Cardiac septum (tissue), 1 donor: ENCODE data around the gene ARFRP1. TPM values are rescaled to one million over a fixed set of nuclear protein-coding genes. Genes with fewer than 3 reads are reported as not detected.
"Not testable (repeated sequence)": the region's sequence is repeated elsewhere in the genome, so short reads cannot be mapped to it uniquely, and the experiment has no call there.

Source experiments
- DNase-seq: peaks from one replicate; pipeline ENCODE4 v3.0.0-alpha.2; 2020; ENCODE audit warnings: low spot score
- intact Hi-C: fragments of 100-400 bp; cut with DNase I; formaldehyde crosslinking; loops from one replicate; pipeline ENCODE4 v1.14.0; 2022
- total RNA-seq: library from RNA; stranded (reverse); fragmentation: NEBNext Ultra II Directional; extraction: Animal tissue kit (Norgen Biotek cat#: 25700); gene quantifications from one replicate; pipeline ENCODE4 v1.2.1, GENCODE V29; 2021
- donor health status: DM: no; HTN: no; CAD: no.

The ARFRP1 gene
- total RNA-seq, 1 donor from 2014 or later, result 40.3 TPM

DNA sequence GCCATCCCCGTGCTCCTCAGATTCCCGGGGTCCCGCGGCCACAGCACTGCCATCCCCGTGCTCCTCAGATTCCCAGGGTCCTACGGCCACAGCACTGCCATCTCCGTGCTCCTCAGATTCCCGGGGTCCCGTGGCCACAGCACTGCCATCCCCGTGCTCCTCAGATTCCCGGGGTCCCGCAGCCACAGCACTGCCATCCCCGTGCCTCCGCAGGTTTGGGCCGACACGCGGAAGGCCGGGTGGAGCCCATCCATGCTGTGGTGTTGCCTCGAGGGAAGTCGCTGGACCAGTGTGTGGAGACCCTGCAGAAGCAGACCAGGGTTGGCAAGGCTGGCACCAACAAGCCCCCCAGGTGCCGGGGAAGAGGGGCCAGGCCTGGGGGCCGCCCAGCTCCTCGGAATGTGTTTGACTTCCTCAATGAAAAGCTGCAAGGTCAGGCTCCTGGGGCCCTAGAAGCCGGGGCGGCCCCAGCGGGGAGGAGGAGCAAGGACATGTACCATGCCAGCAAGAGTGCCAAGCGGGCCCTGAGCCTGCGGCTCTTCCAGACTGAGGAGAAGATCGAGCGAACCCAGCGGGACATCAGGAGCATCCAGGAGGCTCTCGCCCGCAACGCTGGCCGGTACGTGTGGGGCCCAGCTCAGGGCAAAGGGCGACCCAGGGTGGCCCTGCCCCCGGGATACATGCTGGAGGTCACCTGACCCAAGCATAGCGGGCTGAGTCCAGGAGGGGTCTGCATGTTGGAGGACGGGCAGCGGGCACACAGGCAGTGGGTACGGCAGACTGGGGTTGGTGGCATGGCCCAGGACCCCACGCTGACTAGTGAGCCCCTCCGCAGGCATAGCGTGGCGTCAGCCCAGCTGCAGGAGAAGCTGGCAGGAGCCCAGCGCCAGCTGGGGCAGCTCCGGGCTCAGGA, 27.4 kb upstream of the ARFRP1 start:
- intact Hi-C loops, result loop anchor here (5.0 kb wide), 1 partner anchor 38 kb away; the partner anchor contains the start of gene TNFRSF6B
- DNase-seq, result peak; percentile 66

DNA sequence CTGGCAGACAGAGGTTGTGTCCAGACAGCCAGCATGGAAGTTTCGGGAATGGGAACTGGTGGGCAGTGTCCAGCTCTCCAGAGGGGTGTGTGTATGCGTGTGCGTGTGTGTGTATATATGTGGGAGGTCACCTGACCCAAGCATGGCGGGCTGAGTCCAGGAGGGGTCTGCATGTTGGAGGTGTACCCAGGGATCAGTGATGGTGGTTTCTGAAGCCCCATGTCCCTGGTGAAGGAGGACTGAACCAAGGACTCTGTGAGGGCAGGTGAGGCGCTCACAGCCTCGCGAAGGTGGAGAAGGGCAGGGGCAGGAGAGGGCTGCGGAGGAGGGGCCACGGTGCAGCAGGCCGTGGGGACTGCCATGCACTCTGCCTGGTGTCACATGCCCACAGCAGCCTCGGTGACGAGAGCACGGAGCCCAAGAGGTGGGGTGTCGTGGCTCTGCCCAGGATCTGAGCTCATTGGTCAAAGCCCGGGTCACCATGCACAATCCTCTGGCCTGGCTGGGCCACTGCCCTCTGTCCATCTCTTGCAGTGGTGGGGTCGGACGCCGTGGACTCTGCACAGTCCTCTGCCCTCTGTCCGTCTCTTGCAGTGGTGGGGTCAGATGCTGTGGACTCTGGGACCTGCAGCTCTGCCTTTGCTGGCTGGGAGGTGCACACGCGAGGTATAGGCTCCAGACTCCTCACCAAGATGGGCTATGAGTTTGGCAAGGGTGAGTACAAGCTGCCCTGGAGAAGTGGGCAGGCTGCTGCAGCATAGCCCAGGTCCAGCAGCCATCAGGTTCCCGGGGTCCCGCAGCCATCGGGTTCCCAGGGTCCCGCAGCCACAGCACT, 26.6 kb upstream of the ARFRP1 start:
- DNase-seq, result peak; percentile 58

DNA sequence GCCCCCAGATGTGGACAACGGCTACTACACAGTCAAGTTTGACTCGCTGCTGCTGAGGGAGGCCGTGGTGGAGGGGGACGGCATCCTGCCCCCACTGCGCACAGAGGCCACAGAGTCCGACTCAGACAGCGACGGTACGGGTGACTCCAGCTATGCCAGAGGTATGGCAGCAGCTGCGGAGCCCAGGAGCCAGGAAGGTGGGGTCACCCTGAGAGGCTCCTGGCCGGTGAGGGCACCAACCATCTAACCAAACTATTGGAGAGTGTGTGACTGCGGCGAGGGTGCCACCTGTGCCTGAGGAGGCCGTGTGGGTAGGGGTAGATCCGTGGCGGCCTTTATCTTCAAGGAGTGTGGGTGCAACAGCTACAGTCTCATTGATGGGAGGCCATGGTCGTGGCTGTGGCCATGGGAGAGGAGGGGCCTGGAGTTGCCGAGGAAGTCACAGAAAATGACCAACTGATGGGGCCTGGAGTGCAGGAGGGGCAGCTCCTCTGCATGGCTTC, 25.9 kb upstream of the ARFRP1 start:
- DNase-seq, result peak; percentile 62
- intact Hi-C loops, result no loop called here

More for the DNA sequence above, 26.6 kb upstream of the ARFRP1 start:
- intact Hi-C loops, result no loop called here

DNA sequence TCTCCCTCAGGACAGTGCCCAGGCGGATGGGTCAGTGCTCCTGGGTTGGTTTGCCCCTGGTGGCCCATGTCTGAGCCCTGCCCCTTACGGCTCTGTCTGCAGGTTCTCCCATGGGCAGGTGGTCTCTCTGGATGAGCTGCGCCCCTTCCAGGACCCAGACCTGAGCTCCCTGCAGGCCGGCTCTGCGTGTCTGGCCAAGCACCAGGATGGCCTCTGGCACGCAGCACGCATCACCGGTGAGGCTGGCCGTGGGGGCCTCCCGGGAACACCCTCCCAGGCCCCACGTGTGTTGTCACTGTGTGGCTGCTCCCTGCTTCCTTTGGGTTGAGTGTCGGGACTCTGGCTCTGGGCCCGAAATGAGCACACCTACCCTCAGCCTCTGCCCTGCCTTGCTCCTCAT, 25.3 kb upstream of the ARFRP1 start:
- no peak for DNase-seq
- intact Hi-C loops, result no loop called here

DNA sequence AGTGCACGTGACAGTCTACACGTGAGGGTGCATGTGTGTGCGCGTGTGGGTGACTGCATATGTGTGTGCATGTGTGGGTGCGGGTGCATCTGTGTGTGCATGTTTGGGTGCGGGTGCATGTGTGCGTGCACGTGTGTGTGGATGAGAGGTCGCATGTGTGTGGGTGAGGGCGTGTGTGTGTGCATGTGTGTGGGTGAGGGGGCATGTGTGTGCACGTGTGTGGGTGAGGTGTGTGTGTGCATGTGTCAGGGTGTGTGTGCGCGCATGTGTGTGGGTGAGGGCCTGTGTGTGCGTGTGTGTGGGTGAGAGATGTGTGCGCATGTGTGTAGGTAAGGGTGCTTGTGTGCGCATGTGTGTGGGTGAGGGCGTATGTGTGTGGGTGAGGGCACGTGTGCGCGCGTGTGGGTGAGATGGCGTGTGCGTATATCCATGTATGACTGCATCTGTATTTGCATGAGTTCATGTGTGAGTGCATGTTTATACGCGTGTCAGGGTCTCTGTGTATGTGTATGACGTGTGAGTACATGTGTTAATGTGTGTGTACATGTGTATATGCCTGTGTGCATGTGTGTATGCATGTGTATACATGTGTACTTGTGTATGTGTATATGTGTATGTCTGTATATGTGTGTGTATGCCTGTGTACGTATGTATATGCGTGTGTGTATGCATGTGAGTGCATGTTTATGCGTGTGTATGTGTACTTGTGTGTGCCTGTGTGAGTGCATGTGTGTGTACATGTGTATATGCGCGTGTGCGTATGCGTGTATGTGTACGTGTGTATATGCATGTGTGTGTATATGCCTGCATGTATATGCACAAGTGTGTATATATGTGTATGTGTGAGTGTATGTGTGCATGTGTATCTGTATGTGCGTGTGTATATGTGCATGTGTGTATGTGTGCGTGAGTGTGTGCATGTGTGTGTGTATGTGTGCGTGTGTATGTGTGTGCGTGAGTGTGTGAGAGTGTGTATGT, 24.6 kb upstream of the ARFRP1 start:
- DNase-seq, result no peak
- intact Hi-C loops, result no loop called here

DNA sequence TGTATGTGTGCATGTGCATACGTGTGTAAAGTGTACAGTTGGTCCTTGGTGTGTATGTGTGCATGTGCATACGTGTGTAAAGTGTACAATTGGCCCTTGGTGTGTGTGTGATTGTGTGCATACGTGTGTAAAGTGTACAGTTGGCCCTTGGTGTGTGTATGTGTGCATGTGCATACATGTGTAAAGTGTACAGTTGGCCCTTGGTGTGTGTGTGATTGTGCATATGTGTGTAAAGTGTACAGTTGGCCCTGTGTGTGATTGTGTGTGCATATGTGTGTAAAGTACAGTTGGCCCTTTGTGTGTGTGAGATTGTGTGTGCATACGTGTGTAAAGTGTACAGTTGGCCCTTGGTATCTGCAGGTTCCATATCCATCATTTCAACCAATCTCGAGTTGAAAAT, 23.6 kb upstream of the ARFRP1 start:
- DNase-seq, result no peak
- intact Hi-C loops, result no loop called here

DNA sequence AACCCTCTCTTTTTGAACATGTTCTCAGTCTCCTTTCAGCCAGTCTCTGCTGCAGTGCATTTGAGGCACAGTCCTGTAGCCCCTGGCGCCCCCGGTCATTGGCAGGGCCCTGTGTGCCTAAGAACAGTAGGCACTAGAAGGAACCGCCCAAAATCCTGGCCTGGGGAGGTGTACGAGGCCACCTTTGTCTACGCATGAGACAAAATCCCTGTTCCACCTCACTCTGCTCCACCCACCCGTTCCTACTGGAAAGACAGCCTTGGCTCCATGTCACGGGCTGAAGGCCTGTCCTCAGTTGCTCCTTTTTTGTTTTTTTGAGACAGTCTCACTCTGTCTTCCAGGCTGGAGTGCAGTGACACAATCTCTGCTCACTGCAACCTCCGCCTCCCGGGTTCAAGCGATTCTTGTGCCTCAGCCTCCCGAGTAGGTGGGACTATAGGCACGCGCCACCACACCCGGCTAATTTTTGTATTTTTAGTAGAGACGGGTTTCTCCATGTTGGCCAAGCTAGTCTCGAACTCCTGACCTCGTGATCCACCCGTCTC, 22.5 kb upstream of the ARFRP1 start:
- intact Hi-C loops, result not testable (repeated sequence)

DNA sequence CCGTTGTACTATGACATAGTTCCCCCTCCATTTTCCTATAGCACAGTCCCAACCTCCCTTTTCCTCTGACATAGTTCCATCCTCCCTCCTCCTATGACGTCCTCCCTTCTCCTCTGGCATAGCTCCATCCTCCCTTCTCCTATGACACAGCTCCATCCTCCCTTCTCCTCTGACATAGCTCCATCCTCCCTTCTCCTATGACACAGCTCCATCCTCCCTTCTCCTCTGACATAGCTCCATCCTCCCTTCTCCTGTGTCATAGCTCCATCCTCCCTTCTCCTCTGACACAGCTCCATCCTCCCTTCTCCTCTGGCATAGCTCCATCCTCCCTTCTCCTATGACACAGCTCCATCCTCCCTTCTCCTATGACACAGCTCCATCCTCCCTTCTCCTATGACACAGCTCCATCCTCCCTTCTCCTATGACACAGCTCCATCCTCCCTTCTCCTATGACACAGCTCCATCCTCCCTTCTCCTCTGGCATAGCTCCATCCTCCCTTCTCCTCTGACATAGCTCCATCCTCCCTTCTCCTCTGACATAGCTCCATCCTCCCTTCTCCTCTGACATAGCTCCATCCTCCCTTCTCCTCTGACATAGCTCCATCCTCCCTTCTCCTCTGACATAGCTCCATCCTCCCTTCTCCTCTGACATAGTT, 15.3 kb upstream of the ARFRP1 start:
- DNase-seq, intact Hi-C loops: not testable (repeated sequence)

More for the DNA sequence above, 22.5 kb upstream of the ARFRP1 start:
- not testable (repeated sequence) for DNase-seq

DNA sequence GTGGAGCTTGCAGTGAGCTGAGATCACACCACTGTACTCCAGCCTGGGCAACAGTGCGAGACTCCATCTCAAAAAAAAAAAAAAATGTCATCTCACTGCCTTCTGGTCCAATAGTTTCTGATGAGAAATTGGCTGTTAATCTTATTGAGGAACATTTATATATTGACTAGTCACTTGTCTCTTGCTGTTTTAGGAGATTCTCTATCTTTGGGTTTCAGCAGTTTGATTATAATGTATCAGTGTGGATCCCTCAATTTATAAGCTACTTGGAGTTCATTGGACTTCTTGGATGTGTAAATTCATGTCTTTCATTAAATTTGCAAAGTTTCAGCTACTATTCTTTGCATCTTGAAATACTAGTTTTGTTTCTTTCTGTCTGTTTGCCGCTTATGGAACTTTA, 11.2 kb upstream of the ARFRP1 start:
- DNase-seq, result no peak
- intact Hi-C loops, result no loop called here

DNA sequence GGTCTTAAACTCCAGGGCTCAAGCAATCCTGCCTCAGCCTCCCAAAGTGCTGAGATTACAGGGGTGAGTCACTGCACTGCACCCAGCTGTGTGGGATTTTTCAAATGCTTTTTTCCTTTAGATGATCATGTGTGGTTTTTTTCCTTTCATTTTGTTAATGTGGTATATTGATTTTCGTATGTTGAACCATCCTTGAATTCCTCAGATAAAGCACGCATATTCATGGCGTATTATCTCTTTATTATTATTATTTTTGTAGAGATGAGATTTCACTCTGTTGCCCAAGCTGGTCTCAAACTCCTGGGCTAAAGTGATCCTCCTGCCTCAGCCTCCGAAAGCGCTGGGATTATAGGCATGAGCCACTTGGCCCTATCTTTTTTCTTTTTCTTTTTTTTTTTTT, 7.1 kb upstream of the ARFRP1 start:
- DNase-seq, result no peak
- intact Hi-C loops, result no loop called here

DNA sequence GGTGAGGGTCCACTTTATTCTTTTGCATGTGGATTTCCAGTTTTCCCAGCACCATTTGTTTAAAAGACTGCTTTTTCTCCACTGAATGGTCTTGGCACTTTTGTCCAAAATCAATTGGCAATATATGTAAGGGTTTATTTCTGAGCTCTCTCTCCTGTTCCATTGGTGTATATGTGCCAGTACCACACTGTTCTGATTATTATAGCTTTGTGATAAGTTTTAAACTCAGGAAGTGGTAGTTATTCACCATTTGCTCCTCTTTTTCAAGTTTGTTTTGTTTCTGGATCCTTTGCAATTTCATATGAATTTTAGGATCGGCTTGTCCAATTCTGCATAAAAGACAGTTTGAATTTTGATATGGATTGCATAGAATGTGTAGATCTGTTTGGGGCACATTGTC, 4.4 kb upstream of the ARFRP1 start:
- intact Hi-C loops, result no loop called here
- DNase-seq, result no peak

DNA sequence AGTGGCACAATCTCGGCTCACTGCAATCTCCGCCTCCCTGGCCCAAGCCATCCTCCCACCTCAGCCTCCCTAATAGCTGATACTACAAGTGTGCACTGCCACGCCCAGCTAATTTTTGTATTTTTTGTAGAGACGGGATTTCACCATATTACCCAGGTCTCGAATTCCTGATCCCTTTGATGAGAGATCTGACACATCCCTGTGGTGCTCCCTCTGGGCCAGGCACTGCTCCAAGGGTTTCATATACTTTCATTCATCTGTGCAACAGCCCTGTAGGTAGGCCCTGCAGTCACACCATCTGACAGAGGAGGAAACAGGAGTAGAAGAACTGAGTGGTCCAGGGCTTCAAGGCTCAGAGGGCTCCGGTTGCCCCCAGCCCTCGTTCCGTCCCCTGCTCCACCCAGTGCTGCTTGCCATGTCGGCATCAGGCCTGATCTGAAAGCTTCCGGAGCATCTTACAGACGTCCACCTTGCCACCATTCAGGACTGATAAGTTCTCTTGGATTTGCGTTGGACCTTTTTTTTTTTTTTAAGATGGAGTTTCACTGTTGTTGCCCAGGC, 3.4 kb upstream of the ARFRP1 start:
- intact Hi-C loops, result no loop called here

DNA sequence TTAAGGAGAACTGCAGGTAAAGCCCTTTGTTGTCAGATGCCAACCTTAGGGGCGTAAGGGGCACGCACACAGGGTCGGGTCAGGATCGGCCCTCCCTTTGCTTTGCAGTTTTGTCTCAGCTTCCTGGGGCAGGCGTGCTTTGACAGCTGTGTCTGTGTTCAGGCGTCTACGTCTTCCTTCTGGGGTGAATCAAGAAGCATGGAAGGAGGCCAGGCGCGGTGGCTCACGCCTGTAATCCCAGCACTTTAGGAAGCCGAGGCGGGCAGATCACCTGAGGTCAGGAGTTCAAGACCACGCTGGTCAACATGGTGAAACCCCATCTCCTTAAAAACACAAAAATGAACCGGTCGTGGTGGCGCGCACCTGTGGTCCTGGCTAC, 1.4 kb upstream of the ARFRP1 start:
- intact Hi-C loops, result loop anchor here (2.0 kb wide), 1 partner anchor 50 kb away; the partner anchor contains the start of gene RTEL1
- DNase-seq, result no peak

More for the DNA sequence above, 3.4 kb upstream of the ARFRP1 start:
- no peak for DNase-seq

DNA sequence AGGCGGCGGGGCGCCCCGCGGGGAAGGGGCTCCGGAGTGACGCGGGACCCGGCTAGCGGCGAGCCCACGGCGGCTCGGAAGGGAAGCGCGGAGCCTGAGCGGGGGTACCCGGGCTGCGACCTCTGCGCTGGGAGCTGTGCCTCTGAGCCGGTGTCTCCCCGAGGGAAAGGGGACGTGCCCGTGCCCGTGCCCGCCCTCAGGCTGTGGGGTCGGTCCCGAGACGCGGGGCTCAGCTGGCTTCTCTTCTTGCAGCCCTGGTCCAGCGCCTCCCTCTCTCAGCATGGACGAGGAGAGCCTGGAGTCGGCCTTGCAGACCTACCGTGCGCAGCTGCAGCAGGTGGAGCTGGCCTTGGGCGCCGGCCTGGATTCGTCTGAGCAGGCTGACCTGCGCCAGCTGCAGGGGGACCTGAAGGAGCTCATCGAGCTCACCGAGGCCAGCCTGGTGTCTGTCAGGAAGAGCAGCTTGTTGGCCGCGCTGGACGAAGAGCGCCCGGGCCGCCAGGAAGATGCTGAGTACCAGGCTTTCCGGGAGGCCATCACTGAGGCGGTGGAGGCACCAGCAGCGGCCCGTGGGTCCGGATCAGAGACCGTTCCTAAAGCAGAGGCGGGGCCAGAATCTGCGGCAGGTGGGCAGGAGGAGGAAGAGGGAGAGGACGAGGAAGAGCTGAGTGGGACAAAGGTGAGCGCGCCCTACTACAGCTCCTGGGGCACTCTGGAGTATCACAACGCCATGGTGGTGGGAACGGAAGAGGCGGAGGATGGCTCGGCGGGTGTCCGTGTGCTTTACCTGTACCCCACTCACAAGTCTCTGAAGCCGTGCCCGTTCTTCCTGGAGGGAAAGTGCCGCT, 749 bp upstream of the ARFRP1 start:
- DNase-seq, result peak; percentile 68
- intact Hi-C loops, result loop anchor here (2.0 kb wide), 1 partner anchor 50 kb away; the partner anchor contains the start of gene RTEL1

DNA sequence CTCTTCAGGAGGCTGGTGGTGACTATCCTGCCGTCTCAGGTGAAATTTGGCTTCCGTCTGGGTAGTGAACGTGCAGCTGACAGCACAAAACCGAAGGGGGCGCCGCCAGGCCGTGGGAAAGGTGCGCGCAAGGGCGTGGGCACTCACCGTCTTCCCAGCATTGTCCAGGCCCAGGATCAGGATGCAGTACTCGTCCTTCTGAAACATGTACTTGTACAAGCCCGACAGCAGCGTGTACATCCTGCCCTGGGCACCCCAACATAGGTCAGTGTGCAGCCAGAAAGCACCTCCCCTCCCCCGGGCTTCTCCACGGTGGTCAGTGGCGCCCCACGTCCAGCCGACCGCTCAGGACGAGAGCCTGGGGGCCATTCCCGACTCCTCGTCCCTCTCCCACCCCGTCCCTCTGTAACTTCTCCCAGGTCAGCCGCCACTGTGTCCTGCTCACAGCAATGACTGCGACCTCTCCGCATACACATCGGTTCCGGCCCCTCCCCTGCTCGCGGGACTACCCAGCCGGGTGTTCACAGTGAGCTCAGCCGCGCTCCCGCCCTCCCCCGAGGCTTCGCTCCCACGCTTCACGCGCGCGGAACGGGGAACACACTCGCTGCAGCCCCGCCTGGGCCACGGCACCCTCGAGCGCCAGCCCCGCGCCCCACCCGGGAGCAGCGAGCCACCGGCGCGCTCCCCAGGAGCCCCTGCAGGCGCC, 771 bp downstream of the ARFRP1 start:
- intact Hi-C loops, result no loop called here

DNA sequence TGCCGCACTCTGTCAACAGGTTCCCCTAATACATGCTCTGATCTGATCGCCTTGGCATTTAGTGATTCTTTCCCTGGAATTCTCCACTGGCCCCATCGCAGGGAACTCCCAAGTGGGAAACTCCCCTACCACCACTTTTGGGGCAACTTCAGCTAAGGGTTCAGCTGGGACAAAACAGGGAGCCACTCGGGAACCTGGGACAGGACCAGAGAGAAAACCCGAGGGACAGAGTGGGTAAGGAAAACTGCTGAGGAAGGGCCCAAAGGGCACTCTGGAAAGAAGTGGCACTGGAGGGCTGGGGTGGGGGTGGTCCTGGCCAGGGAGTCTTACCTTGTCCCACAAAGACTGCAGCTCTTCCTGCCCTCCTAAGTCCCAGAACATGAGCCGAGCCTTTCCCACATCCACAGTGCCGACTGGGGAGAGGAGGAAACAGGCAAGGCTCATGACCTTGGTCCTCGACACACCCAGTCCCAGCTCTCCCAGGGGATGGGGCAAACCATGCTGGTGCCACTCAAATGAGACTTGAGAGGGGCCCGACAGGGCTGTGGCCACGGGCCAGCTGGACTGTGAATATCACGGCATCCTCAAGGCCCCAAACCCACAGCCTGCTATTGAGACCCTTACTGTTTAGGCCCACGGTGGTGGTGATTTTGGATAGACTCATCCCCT, 1.6 kb downstream of the ARFRP1 start:
- intact Hi-C loops, result no loop called here
- no peak for DNase-seq

More for the DNA sequence above, 771 bp downstream of the ARFRP1 start:
- DNase-seq, result peak; percentile 76
